CD14-positive monocyte (primary cell): ENCODE data around the gene KRTAP6-2. TPM values are rescaled to one million over a fixed set of nuclear protein-coding genes. Genes with fewer than 3 reads are reported as not detected.

ENCODE experiments used
- DNase-seq, 3 donors: peaks; one replicate each; pipeline ENCODE4 v3.0.0-alpha.2; 2011 to 2022
- H2AFZ ChIP-seq: 2 replicates; pipeline ENCODE4 v1.6.0; 2012; ENCODE audit warnings: mild to moderate bottlenecking, low read depth, low read length, inconsistent platforms; ENCODE audit not compliant: insufficient read depth, poor library complexity, severe bottlenecking
- H3K27ac ChIP-seq, 2 donors: 1 replicate in 1 of 2; 2 replicates in 1 of 2; pipeline ENCODE4 v1.5.1; 2012 to 2013; ENCODE audit warnings: low read length in 2 of 2, control low read depth in 1 of 2, inconsistent platforms in 1 of 2, low read depth in 1 of 2, mild to moderate bottlenecking in 1 of 2
- H3K27me3 ChIP-seq, 2 donors: one replicate each; pipeline versions ENCODE4 v1.6.0 to v1.6.1; 2011 to 2013; ENCODE audit warnings: low read length in 2 of 2; ENCODE audit not compliant: control insufficient read depth in 2 of 2, insufficient read depth in 2 of 2
- H3K36me3 ChIP-seq, 2 donors: replicated peaks in 1 of 2; 1 replicate in 1 of 2; 2 replicates in 1 of 2; pipeline versions ENCODE4 v1.5.1 to v1.6.1; 2012 to 2013; ENCODE audit warnings: low read length in 2 of 2, control low read depth in 1 of 2, inconsistent platforms in 1 of 2, mild to moderate bottlenecking in 1 of 2; ENCODE audit not compliant: insufficient read depth in 2 of 2, control insufficient read depth in 1 of 2
- H3K4me1 ChIP-seq, 2 donors: 1 replicate in 1 of 2; 2 replicates in 1 of 2; pipeline versions ENCODE4 v1.5.1 to v1.6.1; 2012 to 2013; ENCODE audit warnings: low read length in 2 of 2, control low read depth in 1 of 2, inconsistent platforms in 1 of 2, mild to moderate bottlenecking in 1 of 2, moderate library complexity in 1 of 2; ENCODE audit not compliant: insufficient read depth in 2 of 2, control insufficient read depth in 1 of 2
- H3K4me2 ChIP-seq: replicated peaks from 2 replicates; pipeline ENCODE3; 2012; ENCODE audit warnings: low read length, moderate library complexity, mild to moderate bottlenecking; ENCODE audit not compliant: poor library complexity, severe bottlenecking; ENCODE audit errors: extremely low read depth
- H3K4me3 ChIP-seq, 3 experiments: fragments of 200-600 bp in 1 of 3; sonication (generic) in 1 of 3; replicated peaks in 1 of 3; 1 replicate in 2 of 3; 2 replicates in 1 of 3; pipeline ENCODE4 v1.5.1; 2011 to 2013; ENCODE audit warnings: low read length in 3 of 3, mild to moderate bottlenecking in 3 of 3, control low read depth in 2 of 3, low read depth in 2 of 3, inconsistent platforms in 1 of 3, moderate library complexity in 1 of 3
- H3K79me2 ChIP-seq: 2 replicates; pipeline ENCODE4 v1.6.0; 2012; ENCODE audit warnings: mild to moderate bottlenecking, control low read depth, inconsistent platforms, low read length, moderate library complexity; ENCODE audit not compliant: insufficient read depth
- H3K9ac ChIP-seq: 2 replicates; pipeline ENCODE4 v1.6.0; 2017; ENCODE audit warnings: low read length, mild to moderate bottlenecking; ENCODE audit not compliant: insufficient read depth, poor library complexity, severe bottlenecking
- H3K9me3 ChIP-seq, 2 donors: replicated peaks in 1 of 2; 1 replicate in 1 of 2; 2 replicates in 1 of 2; pipeline versions ENCODE4 v1.5.1 to v1.6.1; 2012 to 2013; ENCODE audit warnings: low read length in 2 of 2, control low read depth in 1 of 2; ENCODE audit not compliant: control insufficient read depth in 1 of 2, insufficient read depth in 1 of 2
- H4K20me1 ChIP-seq: 2 replicates; pipeline ENCODE4 v1.6.0; 2012; ENCODE audit warnings: mild to moderate bottlenecking, low read length, control low read depth, moderate library complexity; ENCODE audit not compliant: insufficient read depth
- H3K27ac Mint-ChIP-seq, 7 donors: one replicate each; pipeline ENCODE4 v1.8.0; 2020; ENCODE audit warnings: mild to moderate bottlenecking in 7 of 7, mixed read lengths in 7 of 7, moderate library complexity in 6 of 7, inconsistent platforms in 2 of 7
- H3K27me3 Mint-ChIP-seq, 3 donors: one replicate each; pipeline ENCODE4 v1.8.0; 2021 to 2022; ENCODE audit warnings: low read depth in 3 of 3, mild to moderate bottlenecking in 3 of 3, mixed read lengths in 3 of 3, moderate library complexity in 3 of 3, inconsistent platforms in 1 of 3
- H3K36me3 Mint-ChIP-seq, 2 donors: one replicate each; pipeline ENCODE4 v1.8.0; 2020; ENCODE audit warnings: mixed read lengths in 2 of 2, inconsistent platforms in 1 of 2, mild to moderate bottlenecking in 1 of 2
- H3K4me1 Mint-ChIP-seq: one replicate; pipeline ENCODE4 v1.8.0; 2020; ENCODE audit warnings: mild to moderate bottlenecking, mixed read lengths
- H3K4me3 Mint-ChIP-seq, 2 donors: one replicate each; pipeline ENCODE4 v1.8.0; 2020; ENCODE audit warnings: mild to moderate bottlenecking in 2 of 2, mixed read lengths in 2 of 2, moderate library complexity in 1 of 2
- H3K9me3 Mint-ChIP-seq, 7 donors: one replicate each; pipeline ENCODE4 v1.8.0; 2020 to 2022; ENCODE audit warnings: mixed read lengths in 7 of 7, mild to moderate bottlenecking in 6 of 7, moderate library complexity in 6 of 7, inconsistent platforms in 2 of 7
- CTCF ChIP-seq: fragments of 200-600 bp; IDR thresholded peaks from one replicate; pipeline ENCODE4 v1.8.0; 2022; ENCODE audit warnings: antibody characterized with exemption, mild to moderate bottlenecking
- WGBS: methylation state at CpG from one replicate; pipeline ENCODE4 v1.1.5; 2013; ENCODE audit warnings: missing lambda C conversion rate; ENCODE audit not compliant: insufficient coverage; 5-methylcytosine and 5-hydroxymethylcytosine counted together
- intact Hi-C, 2 donors: fragments of 100-400 bp; cut with micrococcal nuclease; formaldehyde crosslinking; loops; one replicate each; pipeline versions ENCODE4 v1.15.0 to v1.15.1; 2023
- polyA plus RNA-seq, 3 donors: library from polyadenylated mRNA; depleted of rRNA in 1 of 3; unstranded in 2 of 3; stranded (reverse) in 1 of 3; fragments of 300-500 nt in 2 of 3; fragments of >200 nt in 1 of 3; fragmentation: Illumina TruSeq in 2 of 3; gene quantifications; 1 replicate in 2 of 3; 2 replicates in 1 of 3; pipeline ENCODE4 v1.2.3, GENCODE V29; 2012 to 2021

The KRTAP6-2 gene
- polyA plus RNA-seq, 3 donors = not detected

GRCh38 chr21:30561957-30562356, 36.7 kb downstream of the KRTAP6-2 start:
- H3K4me2 ChIP-seq = no peak overlapping the region
- H3K27ac Mint-ChIP-seq = no peak overlapping the region
- H3K4me3 Mint-ChIP-seq = no peak overlapping the region
- H4K20me1 ChIP-seq = no peaks in the 10 kb centered on the region
- no peak overlapping the region for H3K9ac ChIP-seq
- no peaks in the 10 kb centered on the region for H3K4me1 Mint-ChIP-seq
- no peaks in the 10 kb centered on the region for H3K36me3 ChIP-seq
- no peaks in the 10 kb centered on the region for H3K9me3 ChIP-seq
- H3K79me2 ChIP-seq = no peaks in the 10 kb centered on the region
- WGBS = 80% methylated on average over 1 of the region's 2 CpGs
- TF ChIP-seq CTCF = no peak
- peaks cover 0 to 6% (median 2%) of the 10 kb centered on the region in 7 donors for H3K9me3 Mint-ChIP-seq
- no peak overlapping the region for H2AFZ ChIP-seq
- no peaks in the 10 kb centered on the region for H3K4me1 ChIP-seq
- no peak overlapping the region for H3K27ac ChIP-seq
- H3K36me3 Mint-ChIP-seq = no peaks in the 10 kb centered on the region
- H3K27me3 ChIP-seq = no peaks in the 10 kb centered on the region
- no peak overlapping the region for H3K4me3 ChIP-seq
- H3K27me3 Mint-ChIP-seq = no peaks in the 10 kb centered on the region
- intact Hi-C loops = no loop called here
- no peak for DNase-seq

- Histone ChIP-seq H3K27ac (no peak within 1 kb of the TSS), H2AFZ (no peak within 1 kb of the TSS), H3K36me3 (no peaks in the 10 kb centered on the region), H3K9me3 (peaks cover 3 to 6% of the 10 kb centered on the region in 2 donors), H3K4me3 (no peak within 1 kb of the TSS), H3K79me2 (no peaks in the 10 kb centered on the region), H3K27me3 (no peaks in the 10 kb centered on the region), H3K4me1 (no peaks in the 10 kb centered on the region), H3K4me2 (no peak within 1 kb of the TSS), H4K20me1 (no peaks in the 10 kb centered on the region), H3K9ac (no peak within 1 kb of the TSS)
- intact Hi-C loops = no loop called here
- Mint-ChIP-seq H3K4me3 (no peak within 1 kb of the TSS), H3K27ac (no peak within 1 kb of the TSS), H3K9me3 (peaks cover 0 to 6% (median 3%) of the 10 kb centered on the region in 7 donors), H3K36me3 (no peaks in the 10 kb centered on the region), H3K27me3 (no peaks in the 10 kb centered on the region), H3K4me1 (no peaks in the 10 kb centered on the region)
- TF ChIP-seq CTCF = no peak
- no CpG with 5 or more reads among the region's 2 CpGs for WGBS
- no peak for DNase-seq
Measured at GRCh38 chr21:30561264-30561895, 37.3 kb downstream of the KRTAP6-2 start, which contains the start of gene KRTAP19-7. Gene KRTAP19-7, minus strand, starts transcription at chr21:30561314. Its CDS starts 25 bp downstream, at chr21:30561289.
